ENCODE data around the gene LY6G6C. TPM values are rescaled to one million over a fixed set of nuclear protein-coding genes. Genes with fewer than 3 reads are reported as not detected.
A peak's percentile ranks its signal among the peaks of the same experiment; 100 is the strongest.

The LY6G6C gene
- total and polyA plus RNA-seq, 2 of the 4 experiments (the other 2 are of a cell fraction), result not detected

DNA sequence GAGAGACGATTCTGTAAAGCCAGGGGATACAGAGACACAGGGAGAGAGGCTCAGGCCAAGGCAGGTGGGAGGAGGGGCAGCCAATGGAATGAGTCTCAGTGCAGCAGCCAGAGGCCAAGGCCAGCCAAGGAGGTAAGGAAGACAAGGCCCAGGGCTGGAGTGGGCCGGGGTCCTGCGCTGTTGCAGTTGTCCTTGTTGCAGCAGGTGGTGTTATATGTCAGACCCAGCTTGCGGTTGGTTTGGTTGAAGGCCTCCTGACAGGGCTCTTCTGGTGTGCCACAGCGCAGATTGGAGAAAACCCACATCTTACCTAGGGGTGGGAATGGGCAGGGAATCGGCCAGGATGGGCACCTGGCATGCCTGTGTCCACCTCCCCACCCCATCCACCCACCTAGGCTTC, 2.5 kb downstream of the LY6G6C start:
- Histone ChIP-seq H3K9me3 (ENCODE audit: control insufficient read depth, insufficient read depth, low read length) (no peaks in the 10 kb centered on the region), H3K4me1 (ENCODE audit: control insufficient read depth, insufficient read depth, low read length) (no peaks in the 10 kb centered on the region), H2AK9ac (replicated peaks; ENCODE audit: low read depth, low read length, poor library complexity) (peak overlapping the region; percentile 50), H2BK20ac (ENCODE audit: low read depth, low read length) (no peak overlapping the region), H3K79me1 (ENCODE audit: low read depth in 1 of 2, low read length in 2 of 2) (no peaks in the 10 kb centered on the region), H2BK15ac (ENCODE audit: low read depth, low read length) (no peak overlapping the region), H2AK5ac (ENCODE audit: low read depth, low read length) (no peak overlapping the region), H2BK5ac (ENCODE audit: low read depth, low read length, poor library complexity, severe bottlenecking) (no peak overlapping the region), H3K9ac (ENCODE audit: low read depth, low read length) (no peak overlapping the region), H2BK120ac (ENCODE audit: low read depth, low read length) (no peak overlapping the region), H4K5ac (ENCODE audit: low read depth, low read length) (no peak overlapping the region), H3K56ac (ENCODE audit: extremely low read depth, insufficient read depth, low read length) (no peak overlapping the region), H4K91ac (ENCODE audit: insufficient read depth, low read depth, low read length) (no peak overlapping the region), H3K4me3 (ENCODE audit: insufficient read depth, low read depth, low read length) (no peak overlapping the region), H4K20me1 (ENCODE audit: insufficient read depth, low read length) (no peaks in the 10 kb centered on the region), H3K36me3 (ENCODE audit: control insufficient read depth, insufficient read depth, low read length) (no peaks in the 10 kb centered on the region), H3K4ac (ENCODE audit: low read depth, low read length) (no peak overlapping the region), H3K27ac (ENCODE audit: insufficient read depth, low read length) (no peak overlapping the region), H3K14ac (replicated peaks; ENCODE audit: low read depth, low read length) (no peak overlapping the region), H3K27me3 (ENCODE audit: control insufficient read depth, insufficient read depth, low read length) (peaks cover 11% of the 10 kb centered on the region), H2AFZ (replicated peaks; ENCODE audit: low read length, poor library complexity) (no peak overlapping the region), H3K23ac (ENCODE audit: low read depth, low read length) (no peak overlapping the region), H4K8ac (ENCODE audit: low read depth in 2 of 2, low read length in 2 of 2) (no peak overlapping the region), H3K4me2 (ENCODE audit: low read depth, low read length) (no peak overlapping the region), H3K9me1 (ENCODE audit: insufficient read depth, low read length) (peaks cover 4% of the 10 kb centered on the region; the same call in 1 of the 2 replicates), H3K18ac (ENCODE audit: low read depth, low read length) (no peak overlapping the region)
- ATAC-seq (ENCODE audit: low read depth) (no peak), DNase-seq (no peak)
- dilution Hi-C loops (cut with HindIII; ENCODE audit: low sequenced_read_pairs, unreplicated experiment), result no loop called here
- no CpG with 5 or more reads among the region's 6 CpGs for WGBS, 2 experiments (ENCODE audit: extremely low coverage in 2 of 2, insufficient read length in 1 of 2)
- no TSS peak for BruUV-seq (replicated peaks)
- CTCF ChIA-PET, result no interaction called here
- intact Hi-C loops (cut with micrococcal nuclease), result no loop called here
- POLR2A ChIA-PET (ENCODE audit: unreplicated experiment), result no interaction called here
- in situ Hi-C loops (cut with MboI; ENCODE audit: low sequenced_read_pairs), result no loop called here
- TF ChIP-seq CEBPB (IDR thresholded peaks at IDR 0.05; ENCODE audit: low read depth, low read length) (no peak), MXI1 (IDR thresholded peaks at IDR 0.05; ENCODE audit: borderline replicate concordance, low read depth, low read length) (no peak), ELK1 (IDR thresholded peaks at IDR 0.05; ENCODE audit: borderline replicate concordance, low read depth, low read length) (no peak), RAD21 (IDR thresholded peaks at IDR 0.05; ENCODE audit: low read length) (no peak), BHLHE40 (IDR thresholded peaks at IDR 0.05; ENCODE audit: low read depth, low read length) (no peak), FOS (IDR thresholded peaks at IDR 0.05; ENCODE audit: low read depth, low read length) (no peak), NFE2L2 (IDR thresholded peaks at IDR 0.05; ENCODE audit: low read depth, low read length) (no peak), RFX5 (IDR thresholded peaks at IDR 0.05; ENCODE audit: low read depth, low read length) (no peak), MAZ (IDR thresholded peaks at IDR 0.05; ENCODE audit: borderline replicate concordance, low read depth, low read length) (no peak), SMC3 (IDR thresholded peaks at IDR 0.05; ENCODE audit: low read depth, low read length) (no peak)
- TF ChIP-seq, protein P1, sequence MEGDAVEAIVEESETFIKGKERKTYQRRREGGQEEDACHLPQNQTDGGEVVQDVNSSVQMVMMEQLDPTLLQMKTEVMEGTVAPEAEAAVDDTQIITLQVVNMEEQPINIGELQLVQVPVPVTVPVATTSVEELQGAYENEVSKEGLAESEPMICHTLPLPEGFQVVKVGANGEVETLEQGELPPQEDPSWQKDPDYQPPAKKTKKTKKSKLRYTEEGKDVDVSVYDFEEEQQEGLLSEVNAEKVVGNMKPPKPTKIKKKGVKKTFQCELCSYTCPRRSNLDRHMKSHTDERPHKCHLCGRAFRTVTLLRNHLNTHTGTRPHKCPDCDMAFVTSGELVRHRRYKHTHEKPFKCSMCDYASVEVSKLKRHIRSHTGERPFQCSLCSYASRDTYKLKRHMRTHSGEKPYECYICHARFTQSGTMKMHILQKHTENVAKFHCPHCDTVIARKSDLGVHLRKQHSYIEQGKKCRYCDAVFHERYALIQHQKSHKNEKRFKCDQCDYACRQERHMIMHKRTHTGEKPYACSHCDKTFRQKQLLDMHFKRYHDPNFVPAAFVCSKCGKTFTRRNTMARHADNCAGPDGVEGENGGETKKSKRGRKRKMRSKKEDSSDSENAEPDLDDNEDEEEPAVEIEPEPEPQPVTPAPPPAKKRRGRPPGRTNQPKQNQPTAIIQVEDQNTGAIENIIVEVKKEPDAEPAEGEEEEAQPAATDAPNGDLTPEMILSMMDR (conservative IDR thresholded peaks at IDR 0.05; ENCODE audit: low read depth, low read length), result no peak
- TF ChIP-seq, protein P2, sequence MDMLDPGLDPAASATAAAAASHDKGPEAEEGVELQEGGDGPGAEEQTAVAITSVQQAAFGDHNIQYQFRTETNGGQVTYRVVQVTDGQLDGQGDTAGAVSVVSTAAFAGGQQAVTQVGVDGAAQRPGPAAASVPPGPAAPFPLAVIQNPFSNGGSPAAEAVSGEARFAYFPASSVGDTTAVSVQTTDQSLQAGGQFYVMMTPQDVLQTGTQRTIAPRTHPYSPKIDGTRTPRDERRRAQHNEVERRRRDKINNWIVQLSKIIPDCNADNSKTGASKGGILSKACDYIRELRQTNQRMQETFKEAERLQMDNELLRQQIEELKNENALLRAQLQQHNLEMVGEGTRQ (IDR thresholded peaks at IDR 0.05; ENCODE audit: low read depth, low read length), result no peak
